IMR-90 (cell line): Measurements from ENCODE around the gene CFAP210. TPM values are rescaled to one million over a fixed set of nuclear protein-coding genes. Genes with fewer than 3 reads are reported as not detected.

Source experiments
- ATAC-seq: fragments of 200-7000 bp; cut with Tn5 transposase; 2 replicates; pipeline ENCODE4 v1.9.1; 2020; ENCODE audit warnings: low read depth, mild to moderate bottlenecking, moderate library complexity
- BruUV-seq: library from RNA; stranded (reverse); fragments of 400-500 nt; replicated peaks from 2 replicates; lab custom pipeline; 2021; lab: Mats Ljungman, UMichigan
- CTCF ChIA-PET: fragments of 300-600 bp; formaldehyde crosslinking; extraction: SDS; loops from one replicate; lab custom pipeline; 2021; ENCODE audit warnings: antibody characterized with exemption; lab: Yijun Ruan, JAX
- POLR2A ChIA-PET: fragments of 300-600 bp; sonication (Branson Sonifier 250); formaldehyde crosslinking; loops from one replicate; lab custom pipeline; 2022; ENCODE audit warnings: antibody characterized with exemption; ENCODE audit not compliant: unreplicated experiment; lab: Charles Lee
- DNase-seq: peaks from one replicate; pipeline ENCODE4 v3.0.0; 2013
- H2AFZ ChIP-seq: replicated peaks from 2 replicates; pipeline ENCODE3; 2013; ENCODE audit warnings: low read length, mild to moderate bottlenecking; ENCODE audit not compliant: poor library complexity
- H2AK5ac ChIP-seq: 2 replicates; pipeline ENCODE4 v1.6.1; 2013; ENCODE audit warnings: low read depth, low read length, inconsistent platforms
- H2AK9ac ChIP-seq: replicated peaks from 2 replicates; pipeline ENCODE3; 2013; ENCODE audit warnings: mild to moderate bottlenecking, low read depth, low read length, moderate library complexity; ENCODE audit not compliant: poor library complexity
- H2BK120ac ChIP-seq: 2 replicates; pipeline ENCODE4 v1.6.1; 2013; ENCODE audit warnings: low read depth, low read length, inconsistent platforms
- H2BK15ac ChIP-seq: 3 replicates; pipeline ENCODE4 v1.6.1; 2013; ENCODE audit warnings: low read depth, low read length, inconsistent platforms
- H2BK20ac ChIP-seq: 2 replicates; pipeline ENCODE4 v1.6.1; 2013; ENCODE audit warnings: low read depth, mild to moderate bottlenecking, inconsistent platforms, low read length, moderate library complexity
- H2BK5ac ChIP-seq: 2 replicates; pipeline ENCODE4 v1.6.1; 2013; ENCODE audit warnings: mild to moderate bottlenecking, low read depth, low read length, inconsistent platforms; ENCODE audit not compliant: poor library complexity, severe bottlenecking
- H3K14ac ChIP-seq: replicated peaks from 2 replicates; pipeline ENCODE4 v1.6.1; 2013; ENCODE audit warnings: low read depth, low read length, inconsistent platforms
- H3K18ac ChIP-seq: 2 replicates; pipeline ENCODE4 v1.6.1; 2013; ENCODE audit warnings: low read depth, low read length, control low read depth
- H3K23ac ChIP-seq: 2 replicates; pipeline ENCODE4 v1.6.1; 2013; ENCODE audit warnings: low read depth, low read length, inconsistent platforms
- H3K27ac ChIP-seq: 2 replicates; pipeline ENCODE4 v1.5.1; 2013; ENCODE audit warnings: mild to moderate bottlenecking, control low read depth, low read length; ENCODE audit not compliant: insufficient read depth
- H3K27me3 ChIP-seq: 2 replicates; pipeline ENCODE4 v1.6.1; 2013; ENCODE audit warnings: low read length; ENCODE audit not compliant: control insufficient read depth, insufficient read depth
- H3K36me3 ChIP-seq: 2 replicates; pipeline ENCODE4 v1.6.1; 2013; ENCODE audit warnings: low read length, mixed read lengths; ENCODE audit not compliant: control insufficient read depth, insufficient read depth
- H3K4ac ChIP-seq: 2 replicates; pipeline ENCODE4 v1.6.1; 2013; ENCODE audit warnings: low read depth, low read length, inconsistent platforms
- H3K4me1 ChIP-seq: 2 replicates; pipeline ENCODE4 v1.6.1; 2013; ENCODE audit warnings: low read length, mixed read lengths; ENCODE audit not compliant: control insufficient read depth, insufficient read depth
- H3K4me2 ChIP-seq: 2 replicates; pipeline ENCODE4 v1.6.1; 2013; ENCODE audit warnings: low read depth, mild to moderate bottlenecking, control low read depth, low read length, moderate library complexity
- H3K4me3 ChIP-seq: 2 replicates; pipeline ENCODE4 v1.5.1; 2013; ENCODE audit warnings: low read depth, mild to moderate bottlenecking, control low read depth, low read length, moderate library complexity; ENCODE audit not compliant: insufficient read depth
- H3K56ac ChIP-seq: 2 replicates; pipeline ENCODE4 v1.6.1; 2013; ENCODE audit warnings: low read length, inconsistent platforms; ENCODE audit not compliant: insufficient read depth; ENCODE audit errors: extremely low read depth
- H3K79me1 ChIP-seq, 2 experiments: 2 replicates each; pipeline ENCODE4 v1.6.1; 2013; ENCODE audit warnings: low read length in 2 of 2, inconsistent platforms in 1 of 2, low read depth in 1 of 2
- H3K9ac ChIP-seq: 2 replicates; pipeline ENCODE4 v1.6.1; 2013; ENCODE audit warnings: low read depth, low read length, control low read depth
- H3K9me1 ChIP-seq: 2 replicates; pipeline ENCODE4 v1.6.1; 2013; ENCODE audit warnings: low read length, inconsistent platforms; ENCODE audit not compliant: insufficient read depth
- H3K9me3 ChIP-seq: 2 replicates; pipeline ENCODE4 v1.6.1; 2013; ENCODE audit warnings: low read length; ENCODE audit not compliant: control insufficient read depth, insufficient read depth
- H4K20me1 ChIP-seq: 2 replicates; pipeline ENCODE4 v1.6.1; 2013; ENCODE audit warnings: low read length, inconsistent platforms; ENCODE audit not compliant: insufficient read depth
- H4K5ac ChIP-seq: 2 replicates; pipeline ENCODE4 v1.6.1; 2013; ENCODE audit warnings: mild to moderate bottlenecking, low read depth, low read length, control low read depth
- H4K8ac ChIP-seq, 2 experiments: 2 replicates each; pipeline ENCODE4 v1.6.1; 2013; ENCODE audit warnings: low read depth in 2 of 2, low read length in 2 of 2, control low read depth in 1 of 2, inconsistent platforms in 1 of 2
- H4K91ac ChIP-seq: 2 replicates; pipeline ENCODE4 v1.6.1; 2013; ENCODE audit warnings: low read depth, low read length, inconsistent platforms; ENCODE audit not compliant: insufficient read depth
- BHLHE40 ChIP-seq: fragments of 150-350 bp; IDR thresholded peaks from 2 replicates; pipeline ENCODE4 v1.6.1; 2016; ENCODE audit warnings: mild to moderate bottlenecking, low read depth, low read length
- CEBPB ChIP-seq: IDR thresholded peaks from 2 replicates; pipeline ENCODE4 v1.6.1; 2012; ENCODE audit warnings: low read depth, low read length, improper control_type of control experiment
- CHD1 ChIP-seq: IDR thresholded peaks from 2 replicates; pipeline ENCODE4 v1.6.1; 2012; ENCODE audit warnings: low read depth, low read length, improper control_type of control experiment
- CTCF ChIP-seq: conservative IDR thresholded peaks from 2 replicates; pipeline ENCODE4 v1.5.1; 2012; ENCODE audit warnings: mild to moderate bottlenecking, low read depth, low read length, improper control_type of control experiment
- ELK1 ChIP-seq: fragments of 150-350 bp; IDR thresholded peaks from 2 replicates; pipeline ENCODE4 v1.6.1; 2016; ENCODE audit warnings: low read depth, mild to moderate bottlenecking, low read length, moderate library complexity, borderline replicate concordance
- FOS ChIP-seq: fragments of 150-350 bp; IDR thresholded peaks from 2 replicates; pipeline ENCODE4 v1.6.1; 2016; ENCODE audit warnings: low read depth, low read length
- MAFK ChIP-seq: IDR thresholded peaks from 2 replicates; pipeline ENCODE4 v1.6.1; 2012; ENCODE audit warnings: low read depth, low read length, improper control_type of control experiment
- MAZ ChIP-seq: IDR thresholded peaks from 2 replicates; pipeline ENCODE4 v1.6.1; 2012; ENCODE audit warnings: low read depth, mild to moderate bottlenecking, low read length, improper control_type of control experiment, moderate library complexity, borderline replicate concordance
- MXI1 ChIP-seq: IDR thresholded peaks from 2 replicates; pipeline ENCODE4 v1.6.1; 2012; ENCODE audit warnings: low read depth, mild to moderate bottlenecking, low read length, moderate library complexity, borderline replicate concordance
- NFE2L2 ChIP-seq: fragments of 150-350 bp; IDR thresholded peaks from 2 replicates; pipeline ENCODE4 v1.6.1; 2016; ENCODE audit warnings: low read depth, mild to moderate bottlenecking, low read length
- POLR2A ChIP-seq: IDR thresholded peaks from 2 replicates; pipeline ENCODE4 v1.6.1; 2012; ENCODE audit warnings: mild to moderate bottlenecking, low read depth, low read length
- RAD21 ChIP-seq: IDR thresholded peaks from 2 replicates; pipeline ENCODE4 v1.6.1; 2012; ENCODE audit warnings: low read length, improper control_type of control experiment
- RCOR1 ChIP-seq: IDR thresholded peaks from 2 replicates; pipeline ENCODE4 v1.6.1; 2012; ENCODE audit warnings: mild to moderate bottlenecking, low read length, improper control_type of control experiment; ENCODE audit not compliant: insufficient replicate concordance
- RFX5 ChIP-seq: IDR thresholded peaks from 2 replicates; pipeline ENCODE4 v1.8.0; 2012; ENCODE audit warnings: low read depth, mild to moderate bottlenecking, low read length, moderate library complexity
- SMC3 ChIP-seq: fragments of 150-350 bp; IDR thresholded peaks from 2 replicates; pipeline ENCODE4 v1.6.1; 2016; ENCODE audit warnings: low read depth, mild to moderate bottlenecking, antibody characterized with exemption, low read length, moderate library complexity
- USF2 ChIP-seq: fragments of 150-350 bp; IDR thresholded peaks from 2 replicates; pipeline ENCODE4 v1.6.1; 2017; ENCODE audit warnings: mild to moderate bottlenecking, antibody characterized with exemption, low read length, low read depth
- WGBS, 2 experiments: methylation state at CpG; one replicate each; pipeline versions ENCODE4 v1.1.5 to v1.1.7; 2013; ENCODE audit warnings: missing lambda C conversion rate in 2 of 2; ENCODE audit not compliant: insufficient read length in 1 of 2; ENCODE audit errors: extremely low coverage in 2 of 2; 5-methylcytosine and 5-hydroxymethylcytosine counted together
- dilution Hi-C: fragments of 300-500 bp; cut with HindIII; formaldehyde crosslinking; loops from one replicate; pipeline ENCODE4 v1.14.3; 2018; ENCODE audit warnings: low sequenced_read_pairs; ENCODE audit not compliant: unreplicated experiment
- in situ Hi-C: fragments of 300-500 bp; cut with MboI; formaldehyde crosslinking; loops from 3 replicates; pipeline ENCODE4 v1.14.3; 2019; ENCODE audit warnings: low sequenced_read_pairs, inconsistent platforms, mixed read lengths
- intact Hi-C: fragments of 100-400 bp; cut with micrococcal nuclease; formaldehyde crosslinking; loops from 2 replicates; pipeline ENCODE4 v1.10.0; 2022
- polyA plus RNA-seq, 3 experiments: library from polyadenylated mRNA; depleted of rRNA; stranded (reverse); fragments of >200 nt; gene quantifications; 2 replicates each; pipeline ENCODE4 v1.2.3, GENCODE V29; 2012; ENCODE audit warnings: low replicate concordance in 1 of 3
- total RNA-seq: library from RNA; depleted of rRNA; stranded (reverse); fragments of >200 nt; gene quantifications from 2 replicates; pipeline ENCODE4 v1.2.3, GENCODE V29; 2012

Gene CFAP210
- total and polyA plus RNA-seq, 2 of the 4 experiments (the other 2 are of a cell fraction) = not detected

- Histone ChIP-seq H3K4ac (no peak overlapping the region), H3K14ac (no peak overlapping the region), H3K4me2 (no peak overlapping the region), H3K56ac (no peak overlapping the region), H4K8ac (no peak overlapping the region), H2BK20ac (no peak overlapping the region), H3K9me1 (no peaks in the 10 kb centered on the region), H4K5ac (no peak overlapping the region), H3K18ac (no peak overlapping the region), H3K9me3 (no peaks in the 10 kb centered on the region), H3K4me3 (no peak overlapping the region), H3K27ac (no peak overlapping the region), H3K27me3 (peaks cover 2% of the 10 kb centered on the region; the same call in 1 of the 2 replicates), H4K91ac (no peak overlapping the region), H2AK9ac (no peak overlapping the region), H2BK5ac (no peak overlapping the region), H2BK15ac (no peak overlapping the region), H2BK120ac (no peak overlapping the region), H4K20me1 (no peaks in the 10 kb centered on the region), H2AFZ (no peak overlapping the region), H3K4me1 (0 out of 2 replicates have a peak, but pooled peaks cover 2% of the 10 kb centered on the region), H3K79me1 (no peaks in the 10 kb centered on the region), H2AK5ac (no peak overlapping the region), H3K36me3 (no peaks in the 10 kb centered on the region), H3K9ac (no peak overlapping the region), H3K23ac (no peak overlapping the region)
- dilution Hi-C loops = no loop called here
- intact Hi-C loops = no loop called here
- in situ Hi-C loops = no loop called here
- no TSS peak for BruUV-seq
- TF ChIP-seq CHD1 (no peak), POLR2A (no peak), NFE2L2 (no peak), MAFK (no peak), USF2 (no peak), SMC3 (no peak), RAD21 (no peak), CTCF (no peak), ELK1 (no peak), MAZ (no peak), CEBPB (no peak), BHLHE40 (no peak), RCOR1 (no peak), FOS (no peak), MXI1 (no peak), RFX5 (no peak)
- DNase-seq (peak; percentile 15), ATAC-seq (peak; percentile 75)
- POLR2A ChIA-PET = no interaction called here
- CTCF ChIA-PET = interaction anchor here (0.6 kb wide), 1 partner anchor 81 kb away, joined by 4 read pairs; no protein-coding TSS in a partner anchor
- WGBS, 2 experiments = no CpG with 5 or more reads among the region's 1 CpG
Observed at GRCh38 chr2:169664600-169664977, 29.6 kb downstream of the CFAP210 start.
